ENCODE data around the gene NUMA1. TPM values are rescaled to one million over a fixed set of nuclear protein-coding genes. Genes with fewer than 3 reads are reported as not detected.

NUMA1 gene
- total RNA-seq, 1 experiment from 2014 or later: 145 TPM

GRCh38 chr11:72083414-72083813 is 3.1 kb upstream of the NUMA1 start:
- in situ Hi-C loops (cut with HindIII; ENCODE audit: low pct_unique_long_range_greater_than_20kb, low sequenced_read_pairs): no loop called here
- no peaks in the 10 kb centered on the region for H3K9me3 ChIP-seq (ENCODE audit: control insufficient read depth, insufficient read depth, low read depth, low read length)
- BruUV-seq (replicated peaks): no TSS peak
- CTCF ChIA-PET: no interaction called here
- peaks cover 12% of the 10 kb centered on the region for H3K4me1 ChIP-seq (ENCODE audit: control insufficient read depth, insufficient read depth, low read length)
- no peaks in the 10 kb centered on the region for H3K27me3 ChIP-seq (ENCODE audit: control insufficient read depth, insufficient read depth, low read length)
- no peak for ATAC-seq
- intact Hi-C loops (cut with micrococcal nuclease; ENCODE audit: unreplicated experiment): no loop called here
- POLR2A ChIA-PET: interaction anchor here (0.5 to 0.7 kb wide), 2 partner anchors 11 to 1310 kb away, joined by 3 to 8 read pairs; no protein-coding TSS in a partner anchor
- no peaks in the 10 kb centered on the region for H3K36me3 ChIP-seq (ENCODE audit: control insufficient read depth, insufficient read depth, low read length)
- no peak overlapping the region for H3K4me3 ChIP-seq (ENCODE audit: low read depth in 2 of 2, low read length in 2 of 2)
- DNase-seq (ENCODE audit: low read depth, low spot score): no peak
- TF ChIP-seq SIN3A (IDR thresholded peaks at IDR 0.05; ENCODE audit: borderline replicate concordance, insufficient read depth, low read depth, low read length): no peak
- TF ChIP-seq POLR2AphosphoS5 (IDR thresholded peaks at IDR 0.05; ENCODE audit: low read depth, low read length): no peak
- TF ChIP-seq REST (IDR thresholded peaks at IDR 0.05; ENCODE audit: insufficient read depth in 1 of 2, low read depth in 2 of 2, low read length in 1 of 2): no peak
- TF ChIP-seq CTCF (IDR thresholded peaks at IDR 0.05): no peak
- no peak for TF ChIP-seq TCF7L2 (IDR thresholded peaks at IDR 0.05; ENCODE audit: low read depth, low read length)
- no peak overlapping the region for H3K27ac ChIP-seq (ENCODE audit: low read length)

- no TSS peak for BruUV-seq (replicated peaks)
- TF ChIP-seq CTCF (IDR thresholded peaks at IDR 0.05): no peak
- TF ChIP-seq POLR2AphosphoS5 (IDR thresholded peaks at IDR 0.05; ENCODE audit: low read depth, low read length): no peak
- no peak for TF ChIP-seq SIN3A (IDR thresholded peaks at IDR 0.05; ENCODE audit: borderline replicate concordance, insufficient read depth, low read depth, low read length)
- no peak for TF ChIP-seq REST (IDR thresholded peaks at IDR 0.05; ENCODE audit: insufficient read depth in 1 of 2, low read depth in 2 of 2, low read length in 1 of 2)
- TF ChIP-seq TCF7L2 (IDR thresholded peaks at IDR 0.05; ENCODE audit: low read depth, low read length): no peak
- DNase-seq (ENCODE audit: low read depth, low spot score): no peak
- ChIA-PET POLR2A (interaction anchor here (0.5 to 0.9 kb wide), 6 partner anchors 9 to 994 kb away, joined by 3 to 6 read pairs (median 3); partner anchors contain the start of gene ANAPC15), CTCF (interaction anchor here (1.2 kb wide), 2 partner anchors 10 to 57 kb away, joined by 3 to 5 read pairs; no protein-coding TSS in a partner anchor)
- Histone ChIP-seq H3K27me3 (ENCODE audit: control insufficient read depth, insufficient read depth, low read length) (no peaks in the 10 kb centered on the region), H3K27ac (ENCODE audit: low read length) (peak overlapping the region; percentile 92), H3K36me3 (ENCODE audit: control insufficient read depth, insufficient read depth, low read length) (no peaks in the 10 kb centered on the region), H3K4me1 (ENCODE audit: control insufficient read depth, insufficient read depth, low read length) (peaks cover 19% of the 10 kb centered on the region), H3K4me3 (ENCODE audit: low read depth in 2 of 2, low read length in 2 of 2) (peak overlapping the region; percentile 58 to 92; a peak in 3 of 4 replicates), H3K9me3 (ENCODE audit: control insufficient read depth, insufficient read depth, low read depth, low read length) (no peaks in the 10 kb centered on the region)
- in situ Hi-C loops (cut with HindIII; ENCODE audit: low pct_unique_long_range_greater_than_20kb, low sequenced_read_pairs): no loop called here
- no peak for ATAC-seq
- intact Hi-C loops (cut with micrococcal nuclease; ENCODE audit: unreplicated experiment): no loop called here
These were observed 1.6 kb upstream of the NUMA1 start for GRCh38 chr11:72081821-72082453.
